Karpas-422 (cell line): ENCODE data around the gene MEIS1. TPM values are rescaled to one million over a fixed set of nuclear protein-coding genes. Genes with fewer than 3 reads are reported as not detected.

Experiments
- DNase-seq: peaks from one replicate; pipeline ENCODE4 v3.0.0-alpha.2; 2015
- H2AFZ ChIP-seq: fragments of 200-600 bp; sonication (generic); 2 replicates; pipeline ENCODE4 v1.6.1; 2014; ENCODE audit warnings: antibody characterized with exemption, low read length, mixed read lengths
- H3K27ac ChIP-seq: fragments of 200-600 bp; sonication (generic); 2 replicates; pipeline ENCODE4 v1.5.1; 2014; ENCODE audit warnings: mild to moderate bottlenecking, low read length, moderate library complexity
- H3K27me3 ChIP-seq: fragments of 200-600 bp; sonication (generic); 2 replicates; pipeline ENCODE4 v1.6.1; 2014; ENCODE audit warnings: low read length, mixed read lengths
- H3K36me3 ChIP-seq: fragments of 200-600 bp; sonication (generic); 2 replicates; pipeline ENCODE4 v1.6.1; 2014; ENCODE audit warnings: low read length, mixed read lengths; ENCODE audit not compliant: insufficient read depth
- H3K4me1 ChIP-seq: fragments of 200-600 bp; sonication (generic); 2 replicates; pipeline ENCODE4 v1.6.1; 2014; ENCODE audit warnings: mild to moderate bottlenecking, low read length, mixed read lengths
- H3K4me2 ChIP-seq: fragments of 200-600 bp; sonication (generic); 2 replicates; pipeline ENCODE4 v1.6.1; 2014; ENCODE audit warnings: low read length, low read depth, mild to moderate bottlenecking; ENCODE audit not compliant: poor library complexity, severe bottlenecking
- H3K4me3 ChIP-seq: fragments of 200-600 bp; sonication (generic); 2 replicates; pipeline ENCODE4 v1.5.1; 2014; ENCODE audit warnings: mild to moderate bottlenecking, antibody characterized with exemption, low read length, mixed read lengths
- H3K79me2 ChIP-seq: fragments of 200-600 bp; sonication (generic); 2 replicates; pipeline ENCODE4 v1.6.1; 2014; ENCODE audit warnings: mild to moderate bottlenecking, low read length, mixed read lengths
- H3K9ac ChIP-seq: fragments of 200-600 bp; sonication (generic); 2 replicates; pipeline ENCODE4 v1.6.0; 2014; ENCODE audit warnings: low read length
- H3K9me2 ChIP-seq: fragments of 200-600 bp; sonication (generic), shearing (Covaris generic); replicated peaks from 2 replicates; pipeline ENCODE4 v1.6.0; 2014; ENCODE audit warnings: mild to moderate bottlenecking, low read length, moderate library complexity; ENCODE audit not compliant: insufficient read depth
- H3K9me3 ChIP-seq: fragments of 300-700, 200-600 bp; sonication (generic); 2 replicates; pipeline ENCODE4 v1.6.1; 2014; ENCODE audit warnings: low read length, mixed read lengths
- H4K20me1 ChIP-seq: fragments of 200-600 bp; sonication (generic); 2 replicates; pipeline ENCODE4 v1.6.1; 2014; ENCODE audit warnings: mild to moderate bottlenecking, antibody characterized with exemption, low read length, low read depth; ENCODE audit not compliant: insufficient read depth
- total RNA-seq: library from RNA; depleted of rRNA; stranded (reverse); fragments of >200 nt; shearing (Covaris generic); gene quantifications from 2 replicates; pipeline ENCODE4 v1.2.3, GENCODE V29; 2014; ENCODE audit warnings: low replicate concordance

MEIS1 gene
- total RNA-seq, 1 experiment from 2014 or later = 32.5 TPM

- no peak for DNase-seq
- no peaks in the 10 kb centered on the region for H3K27me3 ChIP-seq
- no peaks in the 10 kb centered on the region for H3K4me1 ChIP-seq
- H3K27ac ChIP-seq = no peak overlapping the region
- no peaks in the 10 kb centered on the region for H3K9me2 ChIP-seq
- no peaks in the 10 kb centered on the region for H3K79me2 ChIP-seq
- H3K4me2 ChIP-seq = no peak overlapping the region
- no peaks in the 10 kb centered on the region for H4K20me1 ChIP-seq
- no peak overlapping the region for H3K9ac ChIP-seq
- H3K4me3 ChIP-seq = no peak overlapping the region
- H2AFZ ChIP-seq = no peak overlapping the region
- no peaks in the 10 kb centered on the region for H3K36me3 ChIP-seq
- H3K9me3 ChIP-seq = no peaks in the 10 kb centered on the region
Observed at GRCh38 chr2:66496670-66497420, 61.9 kb downstream of the MEIS1 start.

- no peaks in the 10 kb centered on the region for H3K9me2 ChIP-seq
- no peaks in the 10 kb centered on the region for H3K4me1 ChIP-seq
- no peak overlapping the region for H2AFZ ChIP-seq
- no peak overlapping the region for H3K4me2 ChIP-seq
- H3K36me3 ChIP-seq = no peaks in the 10 kb centered on the region
- DNase-seq = no peak
- no peak overlapping the region for H3K4me3 ChIP-seq
- H3K27ac ChIP-seq = no peak overlapping the region
- no peaks in the 10 kb centered on the region for H3K9me3 ChIP-seq
- H3K79me2 ChIP-seq = no peaks in the 10 kb centered on the region
- H3K27me3 ChIP-seq = no peaks in the 10 kb centered on the region
- H4K20me1 ChIP-seq = no peaks in the 10 kb centered on the region
- no peak overlapping the region for H3K9ac ChIP-seq
Observed at GRCh38 chr2:66497431-66498288, 62.7 kb downstream of the MEIS1 start.

- no peak overlapping the region for H3K4me3 ChIP-seq
- H3K4me1 ChIP-seq = no peaks in the 10 kb centered on the region
- H3K9me3 ChIP-seq = no peaks in the 10 kb centered on the region
- no peak for DNase-seq
- no peaks in the 10 kb centered on the region for H3K27me3 ChIP-seq
- H2AFZ ChIP-seq = no peak overlapping the region
- no peak overlapping the region for H3K4me2 ChIP-seq
- no peaks in the 10 kb centered on the region for H3K79me2 ChIP-seq
- H3K9me2 ChIP-seq = no peaks in the 10 kb centered on the region
- H3K9ac ChIP-seq = no peak overlapping the region
- no peaks in the 10 kb centered on the region for H4K20me1 ChIP-seq
- no peak overlapping the region for H3K27ac ChIP-seq
- no peaks in the 10 kb centered on the region for H3K36me3 ChIP-seq
Observed at GRCh38 chr2:66498289-66498975, 63.5 kb downstream of the MEIS1 start.

GRCh38 chr2:66501267-66501666 is 66.3 kb downstream of the MEIS1 start:
- no peaks in the 10 kb centered on the region for H4K20me1 ChIP-seq
- no peaks in the 10 kb centered on the region for H3K9me2 ChIP-seq
- H3K4me3 ChIP-seq = no peak overlapping the region
- H3K4me2 ChIP-seq = no peak overlapping the region
- H2AFZ ChIP-seq = no peak overlapping the region
- DNase-seq = no peak
- H3K9ac ChIP-seq = no peak overlapping the region
- H3K36me3 ChIP-seq = no peaks in the 10 kb centered on the region
- H3K79me2 ChIP-seq = no peaks in the 10 kb centered on the region
- no peaks in the 10 kb centered on the region for H3K9me3 ChIP-seq
- H3K27ac ChIP-seq = no peak overlapping the region
- H3K27me3 ChIP-seq = no peaks in the 10 kb centered on the region
- H3K4me1 ChIP-seq = no peaks in the 10 kb centered on the region

- no peak overlapping the region for H3K27ac ChIP-seq
- no peak overlapping the region for H2AFZ ChIP-seq
Observed at GRCh38 chr2:66506265-66506664, 71.3 kb downstream of the MEIS1 start.

GRCh38 chr2:66507673-66508201 is 72.8 kb downstream of the MEIS1 start:
- H3K36me3 ChIP-seq = no peaks in the 10 kb centered on the region
- H3K9me2 ChIP-seq = no peaks in the 10 kb centered on the region
- no peak overlapping the region for H3K27ac ChIP-seq
- no peak for DNase-seq
- H3K4me1 ChIP-seq = peaks cover 4% of the 10 kb centered on the region; the same call in 1 of the 2 replicates
- no peaks in the 10 kb centered on the region for H3K79me2 ChIP-seq
- H3K9me3 ChIP-seq = no peaks in the 10 kb centered on the region
- no peak overlapping the region for H3K9ac ChIP-seq
- H3K4me3 ChIP-seq = no peak overlapping the region
- H3K27me3 ChIP-seq = no peaks in the 10 kb centered on the region
- no peaks in the 10 kb centered on the region for H4K20me1 ChIP-seq
- no peak overlapping the region for H3K4me2 ChIP-seq
- no peak overlapping the region for H2AFZ ChIP-seq

More at GRCh38 chr2:66506265-66506664, 71.3 kb downstream of the MEIS1 start:
- DNase-seq = no peak
- Histone ChIP-seq H3K4me2 (no peak overlapping the region), H4K20me1 (no peaks in the 10 kb centered on the region), H3K9ac (no peak overlapping the region), H3K27me3 (no peaks in the 10 kb centered on the region), H3K4me1 (peaks cover 4% of the 10 kb centered on the region; the same call in 1 of the 2 replicates), H3K79me2 (no peaks in the 10 kb centered on the region), H3K36me3 (no peaks in the 10 kb centered on the region), H3K4me3 (no peak overlapping the region), H3K9me3 (no peaks in the 10 kb centered on the region), H3K9me2 (no peaks in the 10 kb centered on the region)

- H3K27me3 ChIP-seq = no peaks in the 10 kb centered on the region
- H3K79me2 ChIP-seq = no peaks in the 10 kb centered on the region
- H3K36me3 ChIP-seq = no peaks in the 10 kb centered on the region
- H3K27ac ChIP-seq = no peak overlapping the region
- no peaks in the 10 kb centered on the region for H3K9me2 ChIP-seq
- no peak overlapping the region for H3K4me3 ChIP-seq
- H3K4me1 ChIP-seq = peaks cover 4% of the 10 kb centered on the region; the same call in 1 of the 2 replicates
- H4K20me1 ChIP-seq = no peaks in the 10 kb centered on the region
- no peak overlapping the region for H3K9ac ChIP-seq
- no peaks in the 10 kb centered on the region for H3K9me3 ChIP-seq
- H2AFZ ChIP-seq = no peak overlapping the region
- H3K4me2 ChIP-seq = no peak overlapping the region
- no peak for DNase-seq
Observed at GRCh38 chr2:66508484-66509071, 73.7 kb downstream of the MEIS1 start.
